HepG2 (cell line): Measurements from ENCODE around the gene PTPRD. TPM values are rescaled to one million over a fixed set of nuclear protein-coding genes. Genes with fewer than 3 reads are reported as not detected.

Experiments used
- ATAC-seq: fragments of 200-7000 bp; cut with Tn5 transposase; 3 replicates; pipeline ENCODE4 v1.9.1; 2020; ENCODE audit warnings: mild to moderate bottlenecking, moderate library complexity
- BruUV-seq: library from RNA; stranded (reverse); fragments of 400-500 nt; replicated peaks from 2 replicates; lab custom pipeline; 2021; lab: Mats Ljungman, UMichigan
- CTCF ChIA-PET: fragments of 300-600 bp; formaldehyde crosslinking; extraction: SDS; loops from one replicate; lab custom pipeline; 2021; ENCODE audit warnings: low total read pairs, inconsistent platforms, low intra/inter-chr PET ratio; lab: Yijun Ruan, JAX
- POLR2A ChIA-PET: fragments of 350-600 bp; sonication (Branson Sonifier 250); formaldehyde crosslinking; loops from one replicate; lab custom pipeline; 2020; ENCODE audit warnings: antibody characterized with exemption, inconsistent platforms; lab: Yijun Ruan, JAX
- DNase-seq: peaks from one replicate; pipeline ENCODE4 v3.0.0-alpha.2; 2015; ENCODE audit warnings: low spot score
- FAIRE-seq: peaks from 3 replicates; lab custom pipeline; 2011; peaks lifted over from hg19 to GRCh38; lab: Jason Lieb, UNC
- H2AFZ ChIP-seq: one replicate; pipeline ENCODE4 v1.6.1; 2011; ENCODE audit warnings: low read length, inconsistent platforms
- H3K27ac ChIP-seq: fragments of 300-600 bp; 3 replicates; pipeline ENCODE4 v1.8.0; 2011; ENCODE audit warnings: mixed run types, mild to moderate bottlenecking, mixed read lengths, low read length, inconsistent platforms; ENCODE audit not compliant: insufficient read depth; ENCODE audit errors: extremely low read length
- H3K27me3 ChIP-seq, 2 experiments: fragments of 200-600 bp in 1 of 2; 2 replicates in 1 of 2; 3 replicates in 1 of 2; pipeline versions ENCODE4 v1.6.0 to v1.8.0; 2011; ENCODE audit warnings: low read length in 2 of 2, mild to moderate bottlenecking in 2 of 2, moderate library complexity in 2 of 2, inconsistent platforms in 1 of 2; ENCODE audit not compliant: insufficient read depth in 2 of 2, control insufficient read depth in 1 of 2
- H3K36me3 ChIP-seq, 2 experiments: fragments of 200-600 bp in 1 of 2; replicated peaks in 1 of 2; 2 replicates in 1 of 2; 3 replicates in 1 of 2; pipeline versions ENCODE4 v1.5.1 to v1.8.0; 2011; ENCODE audit warnings: low read length in 2 of 2, inconsistent platforms in 1 of 2; ENCODE audit not compliant: insufficient read depth in 2 of 2, control insufficient read depth in 1 of 2
- H3K4me1 ChIP-seq: 2 replicates; pipeline ENCODE4 v1.5.1; 2012; ENCODE audit warnings: low read length, inconsistent platforms; ENCODE audit not compliant: insufficient read depth
- H3K4me2 ChIP-seq: 2 replicates; pipeline ENCODE4 v1.6.0; 2011; ENCODE audit warnings: low read depth, low read length, inconsistent platforms
- H3K4me3 ChIP-seq, 3 experiments: fragments of 200-600 bp in 1 of 3; sonication (generic), shearing (Covaris generic) in 1 of 3; replicated peaks in 1 of 3; 2 replicates each; pipeline ENCODE4 v1.5.1; 2011 to 2016; ENCODE audit warnings: low read length in 3 of 3, inconsistent platforms in 2 of 3, low read depth in 2 of 3, mild to moderate bottlenecking in 2 of 3, control low read depth in 1 of 3, mixed read lengths in 1 of 3; ENCODE audit not compliant: insufficient read depth in 1 of 3
- H3K79me2 ChIP-seq: one replicate; pipeline ENCODE4 v1.6.1; 2011; ENCODE audit warnings: low read length, inconsistent platforms; ENCODE audit not compliant: insufficient read depth
- H3K9ac ChIP-seq: 2 replicates; pipeline ENCODE4 v1.6.0; 2011; ENCODE audit warnings: mild to moderate bottlenecking, low read depth, low read length, inconsistent platforms; ENCODE audit not compliant: insufficient read depth
- H3K9me3 ChIP-seq: 2 replicates; pipeline ENCODE4 v1.5.1; 2012; ENCODE audit warnings: mild to moderate bottlenecking, low read length
- H4K20me1 ChIP-seq: 2 replicates; pipeline ENCODE4 v1.6.0; 2011; ENCODE audit warnings: inconsistent platforms, mild to moderate bottlenecking, low read length, moderate library complexity; ENCODE audit not compliant: insufficient read depth
- CREM ChIP-seq, 2 experiments: sonication (generic) in 1 of 2; formaldehyde crosslinking in 1 of 2; IDR thresholded peaks; 2 replicates each; pipeline versions ENCODE4 v1.4.0 to v1.6.1; 2016 to 2020; ENCODE audit warnings: antibody characterized with exemption in 1 of 2, mild to moderate bottlenecking in 1 of 2, missing genetic modification reagents in 1 of 2
- HIVEP1 ChIP-seq: sonication (generic); formaldehyde crosslinking; IDR thresholded peaks from 2 replicates; pipeline ENCODE4 v1.4.0; 2020; ENCODE audit warnings: mild to moderate bottlenecking, missing genetic modification reagents
- WGBS: methylation state at CpG from one replicate; pipeline ENCODE4 v1.1.6; 2017; ENCODE audit warnings: low lambda C conversion rate; 5-methylcytosine and 5-hydroxymethylcytosine counted together
- in situ Hi-C: cut with HindIII; loops from 2 replicates; pipeline ENCODE4 v1.10.0; 2017; ENCODE audit warnings: low pct_unique_long_range_greater_than_20kb; ENCODE audit not compliant: extremely low pct_ligation_motif_present
- intact Hi-C: fragments of 100-400 bp; cut with micrococcal nuclease; formaldehyde crosslinking; loops from one replicate; pipeline ENCODE4 v1.10.0; 2022; ENCODE audit not compliant: unreplicated experiment
- polyA plus RNA-seq, 8 experiments: library from polyadenylated mRNA; depleted of rRNA in 3 of 8; stranded (reverse) in 7 of 8; unstranded in 1 of 8; fragments of >200 nt; fragmentation: Illumina TruSeq in 4 of 8; extraction: Trizol in 4 of 8; gene quantifications; 2 replicates each; pipeline versions ENCODE4 v1.2.1 to v1.2.3, GENCODE V29; 2011 to 2016; ENCODE audit warnings: low read depth in 4 of 8, missing spikeins in 1 of 8, mixed read lengths in 1 of 8; ENCODE audit not compliant: insufficient read depth in 1 of 8
- total RNA-seq, 5 experiments: library from RNA; depleted of rRNA; stranded (reverse); fragments of >200 nt; fragmentation: Illumina TruSeq; extraction: Trizol; gene quantifications; 2 replicates each; pipeline ENCODE4 v1.2.3, GENCODE V29; 2016; ENCODE audit warnings: low read depth in 1 of 5
- TF ChIP-seq, protein P1 (sequence below): sonication (generic); formaldehyde crosslinking; IDR thresholded peaks from 2 replicates; pipeline ENCODE4 v1.8.1; 2023; ENCODE audit warnings: missing genetic modification reagents, inconsistent platforms, borderline replicate concordance
- TF ChIP-seq, protein P2 (sequence below): sonication (generic); formaldehyde crosslinking; IDR thresholded peaks from 2 replicates; pipeline ENCODE4 v1.4.0; 2020; ENCODE audit warnings: missing genetic modification reagents

Gene PTPRD
- total and polyA plus RNA-seq, 2 of the 13 experiments (the other 11 are each of a cell fraction or from before 2014, with no cell fraction given), result 0.05 TPM; not detected in 1

DNA sequence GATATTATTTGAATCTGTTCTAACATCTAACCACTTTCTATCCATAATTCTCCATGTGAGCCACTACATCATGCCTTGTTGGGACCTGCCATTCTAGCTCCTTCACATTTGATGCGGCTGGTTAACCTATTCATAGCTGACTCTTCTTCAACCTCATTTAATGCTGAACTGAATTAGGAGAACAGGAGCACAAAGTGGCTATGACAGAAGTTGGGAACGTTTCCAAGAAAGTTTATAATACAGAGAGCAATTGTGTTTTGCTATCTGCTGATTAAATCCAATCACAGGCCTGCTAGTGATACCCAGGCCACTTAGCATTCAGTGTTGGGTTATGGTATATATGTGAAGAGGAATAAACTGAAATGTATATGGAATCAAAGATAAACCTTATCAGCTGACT is 440.3 kb downstream of the PTPRD start (continued):
- no peak for TF ChIP-seq CREM (IDR thresholded peaks at IDR 0.05)
- no peak for TF ChIP-seq CREM (CRISPR knock-in tag; IDR thresholded peaks at IDR 0.05)
- TF ChIP-seq, all 625 proteins: peak for 0

DNA sequence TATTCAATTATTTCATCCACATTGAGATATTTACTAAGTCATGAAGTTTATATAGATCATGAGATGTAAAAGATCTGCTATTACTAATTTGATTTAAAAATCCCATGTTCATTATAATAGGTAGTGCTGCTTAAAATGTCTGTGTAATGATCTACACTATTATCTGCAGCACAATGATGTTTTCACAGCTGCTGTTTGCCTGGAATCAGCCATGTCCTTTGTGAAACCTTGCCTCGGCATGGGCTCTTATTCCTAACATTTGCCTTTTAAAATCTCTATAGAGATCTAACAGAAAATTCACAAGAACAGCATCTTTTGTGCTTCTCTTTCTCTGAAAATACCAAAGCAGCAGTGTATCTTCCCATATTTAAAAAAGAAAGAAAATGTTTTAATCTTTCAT is 444.6 kb downstream of the PTPRD start:
- Histone ChIP-seq H2AFZ (no peak overlapping the region), H3K4me3 (no peak overlapping the region), H3K9ac (no peak overlapping the region), H3K4me2 (no peak overlapping the region), H4K20me1 (no peaks in the 10 kb centered on the region)
- ATAC-seq, result no peak
- CTCF ChIA-PET, result no interaction called here
- in situ Hi-C loops, result no loop called here
- BruUV-seq, result no TSS peak
- POLR2A ChIA-PET, result no interaction called here
- FAIRE-seq, result no peak
- 15% methylated on average over 1 of the region's 1 CpG for WGBS
- TF ChIP-seq, protein P1, sequence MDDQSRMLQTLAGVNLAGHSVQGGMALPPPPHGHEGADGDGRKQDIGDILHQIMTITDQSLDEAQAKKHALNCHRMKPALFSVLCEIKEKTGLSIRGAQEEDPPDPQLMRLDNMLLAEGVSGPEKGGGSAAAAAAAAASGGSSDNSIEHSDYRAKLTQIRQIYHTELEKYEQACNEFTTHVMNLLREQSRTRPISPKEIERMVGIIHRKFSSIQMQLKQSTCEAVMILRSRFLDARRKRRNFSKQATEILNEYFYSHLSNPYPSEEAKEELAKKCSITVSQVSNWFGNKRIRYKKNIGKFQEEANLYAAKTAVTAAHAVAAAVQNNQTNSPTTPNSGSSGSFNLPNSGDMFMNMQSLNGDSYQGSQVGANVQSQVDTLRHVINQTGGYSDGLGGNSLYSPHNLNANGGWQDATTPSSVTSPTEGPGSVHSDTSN, result no peak
- TF ChIP-seq, protein P2, sequence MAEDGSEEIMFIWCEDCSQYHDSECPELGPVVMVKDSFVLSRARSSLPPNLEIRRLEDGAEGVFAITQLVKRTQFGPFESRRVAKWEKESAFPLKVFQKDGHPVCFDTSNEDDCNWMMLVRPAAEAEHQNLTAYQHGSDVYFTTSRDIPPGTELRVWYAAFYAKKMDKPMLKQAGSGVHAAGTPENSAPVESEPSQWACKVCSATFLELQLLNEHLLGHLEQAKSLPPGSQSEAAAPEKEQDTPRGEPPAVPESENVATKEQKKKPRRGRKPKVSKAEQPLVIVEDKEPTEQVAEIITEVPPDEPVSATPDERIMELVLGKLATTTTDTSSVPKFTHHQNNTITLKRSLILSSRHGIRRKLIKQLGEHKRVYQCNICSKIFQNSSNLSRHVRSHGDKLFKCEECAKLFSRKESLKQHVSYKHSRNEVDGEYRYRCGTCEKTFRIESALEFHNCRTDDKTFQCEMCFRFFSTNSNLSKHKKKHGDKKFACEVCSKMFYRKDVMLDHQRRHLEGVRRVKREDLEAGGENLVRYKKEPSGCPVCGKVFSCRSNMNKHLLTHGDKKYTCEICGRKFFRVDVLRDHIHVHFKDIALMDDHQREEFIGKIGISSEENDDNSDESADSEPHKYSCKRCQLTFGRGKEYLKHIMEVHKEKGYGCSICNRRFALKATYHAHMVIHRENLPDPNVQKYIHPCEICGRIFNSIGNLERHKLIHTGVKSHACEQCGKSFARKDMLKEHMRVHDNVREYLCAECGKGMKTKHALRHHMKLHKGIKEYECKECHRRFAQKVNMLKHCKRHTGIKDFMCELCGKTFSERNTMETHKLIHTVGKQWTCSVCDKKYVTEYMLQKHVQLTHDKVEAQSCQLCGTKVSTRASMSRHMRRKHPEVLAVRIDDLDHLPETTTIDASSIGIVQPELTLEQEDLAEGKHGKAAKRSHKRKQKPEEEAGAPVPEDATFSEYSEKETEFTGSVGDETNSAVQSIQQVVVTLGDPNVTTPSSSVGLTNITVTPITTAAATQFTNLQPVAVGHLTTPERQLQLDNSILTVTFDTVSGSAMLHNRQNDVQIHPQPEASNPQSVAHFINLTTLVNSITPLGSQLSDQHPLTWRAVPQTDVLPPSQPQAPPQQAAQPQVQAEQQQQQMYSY, result no peak
- no peak for TF ChIP-seq HIVEP1
- TF ChIP-seq, all 625 proteins: peak for 0
- H3K9me3 ChIP-seq, result no peaks in the 10 kb centered on the region
- no peaks in the 10 kb centered on the region for H3K27me3 ChIP-seq
- no peaks in the 10 kb centered on the region for H3K4me1 ChIP-seq
- H3K36me3 ChIP-seq, result no peaks in the 10 kb centered on the region
- intact Hi-C loops, result no loop called here
- no peak overlapping the region for H3K27ac ChIP-seq
- H3K79me2 ChIP-seq, result no peaks in the 10 kb centered on the region
- DNase-seq, result no peak
